ENCODE results near the gene CENPP. TPM values are rescaled to one million over a fixed set of nuclear protein-coding genes. Genes with fewer than 3 reads are reported as not detected.

CENPP gene
- total RNA-seq, 1 donor from 2014 or later = 7.7 TPM

DNA sequence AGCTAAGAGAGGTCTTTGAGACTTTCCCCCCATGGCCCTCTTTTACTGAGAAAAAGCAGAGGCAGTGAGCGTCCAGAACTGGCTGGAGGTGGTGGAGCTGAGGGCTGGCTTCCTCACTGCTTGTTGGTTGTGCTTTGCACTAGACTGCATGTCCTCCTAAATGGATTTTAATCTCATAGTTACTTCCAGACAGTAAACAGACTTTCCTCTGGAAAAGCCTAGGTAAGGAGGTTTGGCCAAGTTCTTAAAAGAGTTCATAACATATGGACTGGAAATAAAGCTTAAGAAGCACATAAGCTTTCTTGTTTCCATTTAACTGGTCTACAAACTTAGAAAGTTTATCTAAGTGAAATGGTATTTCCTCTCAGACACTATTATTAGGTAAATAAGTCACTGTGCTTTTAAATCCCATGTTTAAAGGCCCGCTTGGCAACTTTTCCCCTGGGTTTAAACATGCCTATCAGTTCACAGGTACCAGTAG is 154.6 kb downstream of the CENPP start:
- DNase-seq (ENCODE audit: low spot score) = no peak
- H3K9me3 Mint-ChIP-seq (ENCODE audit: low read depth) = peaks cover 4% of the 10 kb centered on the region
- H3K4me3 Mint-ChIP-seq (ENCODE audit: unreplicated experiment) = peak overlapping the region; percentile 76
- TF ChIP-seq, protein P1, sequence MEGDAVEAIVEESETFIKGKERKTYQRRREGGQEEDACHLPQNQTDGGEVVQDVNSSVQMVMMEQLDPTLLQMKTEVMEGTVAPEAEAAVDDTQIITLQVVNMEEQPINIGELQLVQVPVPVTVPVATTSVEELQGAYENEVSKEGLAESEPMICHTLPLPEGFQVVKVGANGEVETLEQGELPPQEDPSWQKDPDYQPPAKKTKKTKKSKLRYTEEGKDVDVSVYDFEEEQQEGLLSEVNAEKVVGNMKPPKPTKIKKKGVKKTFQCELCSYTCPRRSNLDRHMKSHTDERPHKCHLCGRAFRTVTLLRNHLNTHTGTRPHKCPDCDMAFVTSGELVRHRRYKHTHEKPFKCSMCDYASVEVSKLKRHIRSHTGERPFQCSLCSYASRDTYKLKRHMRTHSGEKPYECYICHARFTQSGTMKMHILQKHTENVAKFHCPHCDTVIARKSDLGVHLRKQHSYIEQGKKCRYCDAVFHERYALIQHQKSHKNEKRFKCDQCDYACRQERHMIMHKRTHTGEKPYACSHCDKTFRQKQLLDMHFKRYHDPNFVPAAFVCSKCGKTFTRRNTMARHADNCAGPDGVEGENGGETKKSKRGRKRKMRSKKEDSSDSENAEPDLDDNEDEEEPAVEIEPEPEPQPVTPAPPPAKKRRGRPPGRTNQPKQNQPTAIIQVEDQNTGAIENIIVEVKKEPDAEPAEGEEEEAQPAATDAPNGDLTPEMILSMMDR (IDR thresholded peaks at IDR 0.05) = no peak
- H3K27ac Mint-ChIP-seq (ENCODE audit: unreplicated experiment) = peak overlapping the region; percentile 97
- peaks cover 83% of the 10 kb centered on the region for H3K4me1 Mint-ChIP-seq (ENCODE audit: low read depth)
- peaks cover 6% of the 10 kb centered on the region for H3K36me3 Mint-ChIP-seq (ENCODE audit: low read depth)
- no peaks in the 10 kb centered on the region for H3K27me3 Mint-ChIP-seq (ENCODE audit: low read depth)

DNA sequence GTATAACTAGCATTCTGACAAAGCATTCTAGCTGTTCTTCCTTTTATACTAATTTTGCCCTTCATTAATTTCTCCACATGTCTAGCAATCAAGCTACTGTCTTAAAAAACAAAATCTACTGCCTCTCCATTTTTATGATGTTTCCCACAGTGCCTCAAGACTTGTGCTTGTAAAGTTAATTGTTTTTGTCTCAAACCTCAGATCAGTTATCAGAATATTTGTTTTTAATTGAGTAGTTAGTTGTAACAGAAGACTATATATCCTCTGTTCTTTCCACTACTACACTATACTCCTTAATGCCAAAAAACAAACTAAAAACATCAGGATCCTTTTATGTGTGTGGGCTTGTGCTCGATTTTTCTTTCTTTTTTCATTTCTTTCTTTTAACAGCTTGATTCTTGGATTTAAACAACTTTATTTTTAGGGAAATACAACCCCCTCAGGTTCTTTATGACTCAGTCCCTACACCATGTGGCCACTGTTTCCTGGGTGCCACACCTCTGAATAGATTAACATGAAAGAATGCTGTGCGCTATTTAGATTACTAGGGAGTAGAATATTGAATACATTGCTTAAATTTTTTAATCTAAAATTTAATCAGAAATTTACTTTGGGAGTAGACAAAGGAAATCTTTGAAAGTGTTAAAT is 155.4 kb downstream of the CENPP start:
- Mint-ChIP-seq H3K27me3 (ENCODE audit: low read depth) (no peaks in the 10 kb centered on the region), H3K4me1 (ENCODE audit: low read depth) (peaks cover 82% of the 10 kb centered on the region), H3K36me3 (ENCODE audit: low read depth) (peaks cover 2% of the 10 kb centered on the region), H3K27ac (ENCODE audit: unreplicated experiment) (peak overlapping the region; percentile 97), H3K9me3 (ENCODE audit: low read depth) (peaks cover 4% of the 10 kb centered on the region), H3K4me3 (ENCODE audit: unreplicated experiment) (peak overlapping the region; percentile 76)
- TF ChIP-seq, protein P1 (IDR thresholded peaks at IDR 0.05) = no peak
- DNase-seq (ENCODE audit: low spot score) = no peak

DNA sequence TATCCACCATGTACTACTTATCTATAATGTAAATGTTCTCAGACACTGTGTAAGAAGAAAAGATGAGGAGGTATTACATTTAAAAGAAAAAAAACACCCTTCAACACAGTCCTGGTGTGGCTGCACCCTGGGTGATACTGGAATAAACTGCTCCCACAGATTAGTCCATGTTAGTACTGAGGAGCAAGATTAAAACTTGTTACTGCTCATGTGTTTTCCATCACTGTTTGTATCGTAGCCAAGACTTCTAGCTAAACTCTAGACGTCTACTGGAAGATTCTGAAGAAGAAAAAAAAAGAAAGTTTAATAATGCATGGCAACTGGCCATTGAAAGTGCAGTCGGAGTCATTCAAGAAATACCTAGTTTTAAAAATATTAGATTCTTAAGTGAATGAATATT is 156.6 kb downstream of the CENPP start, which contains the start of gene ASPN:
ASPN (minus strand) TSS at position 178 of the 400 bp plus-strand sequence.
- DNase-seq (ENCODE audit: low spot score) = no peak
- Mint-ChIP-seq H3K9me3 (ENCODE audit: low read depth) (peaks cover 4% of the 10 kb centered on the region), H3K36me3 (ENCODE audit: low read depth) (no peaks in the 10 kb centered on the region), H3K27ac (ENCODE audit: unreplicated experiment) (peak within 1 kb of the TSS; percentile 97), H3K4me1 (ENCODE audit: low read depth) (peaks cover 83% of the 10 kb centered on the region), H3K4me3 (ENCODE audit: unreplicated experiment) (peak within 1 kb of the TSS; percentile 76), H3K27me3 (ENCODE audit: low read depth) (no peaks in the 10 kb centered on the region)
- TF ChIP-seq, protein P1 (IDR thresholded peaks at IDR 0.05) = no peak

DNA sequence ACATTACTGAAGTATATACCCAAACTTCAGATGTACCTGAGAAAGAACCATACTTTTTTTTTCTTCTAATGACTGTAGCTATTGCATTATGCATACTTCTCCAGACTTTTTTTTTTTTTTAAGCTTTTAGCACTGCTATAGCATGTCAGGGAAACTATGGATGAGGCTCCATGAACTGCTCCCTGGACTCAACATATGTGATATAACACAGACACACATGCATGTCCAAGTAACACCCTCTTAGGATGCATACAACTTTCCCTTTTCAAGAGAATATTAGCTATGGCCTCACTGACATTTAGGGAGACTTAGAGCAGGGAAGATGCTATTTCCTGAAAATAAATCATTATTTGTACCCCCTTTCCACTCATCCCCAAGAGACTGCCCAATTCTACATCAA is 157.1 kb downstream of the CENPP start:
- Mint-ChIP-seq H3K27ac (ENCODE audit: unreplicated experiment) (peak overlapping the region; percentile 86), H3K36me3 (ENCODE audit: low read depth) (no peaks in the 10 kb centered on the region), H3K27me3 (ENCODE audit: low read depth) (no peaks in the 10 kb centered on the region), H3K9me3 (ENCODE audit: low read depth) (peaks cover 4% of the 10 kb centered on the region), H3K4me3 (ENCODE audit: unreplicated experiment) (no peak overlapping the region), H3K4me1 (ENCODE audit: low read depth) (peaks cover 81% of the 10 kb centered on the region)
- DNase-seq (ENCODE audit: low spot score) = no peak
- TF ChIP-seq, protein P1 (IDR thresholded peaks at IDR 0.05) = no peak

DNA sequence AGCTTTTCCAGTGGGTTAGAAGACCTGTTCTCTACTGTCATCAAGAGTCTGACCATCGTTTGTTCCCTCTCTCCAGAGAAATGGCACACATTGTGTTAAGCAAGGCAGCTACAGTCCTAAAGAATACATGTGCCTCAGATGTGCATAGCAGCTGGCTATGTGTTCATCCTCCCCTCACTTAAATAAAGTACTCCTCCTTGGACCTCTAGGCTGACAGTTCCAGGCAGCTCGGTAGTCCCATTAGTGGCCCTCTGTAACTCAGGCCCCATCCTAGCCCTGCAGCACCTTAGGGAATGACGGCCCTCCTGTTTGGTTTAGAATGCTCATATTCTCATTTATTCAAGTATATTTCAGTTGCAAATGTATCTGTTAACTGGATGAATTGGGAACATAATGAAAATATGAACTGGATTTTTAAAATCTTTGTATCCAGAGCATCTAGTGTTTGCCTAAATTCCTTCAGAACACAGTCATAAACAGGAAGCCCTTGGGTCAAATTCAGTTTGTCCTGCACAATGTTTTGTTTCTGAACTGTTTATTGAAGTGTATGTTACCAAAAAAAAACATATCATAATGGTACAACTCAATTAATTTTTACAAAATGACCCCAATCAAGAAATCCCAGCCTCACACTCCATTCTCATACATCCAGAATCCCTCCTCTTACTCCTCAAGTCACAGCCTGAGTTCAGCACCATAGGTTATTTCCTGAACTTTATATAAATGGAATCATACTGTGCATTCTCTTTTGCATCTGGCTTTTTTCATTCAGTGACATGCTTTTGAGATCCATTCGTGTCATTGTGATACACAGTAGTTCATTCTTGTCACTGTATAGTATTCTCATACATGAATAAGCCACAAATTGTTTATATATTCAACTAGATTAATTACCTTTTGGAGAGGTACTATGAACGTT is 158.1 kb downstream of the CENPP start:
- Mint-ChIP-seq H3K27ac (ENCODE audit: unreplicated experiment) (peak overlapping the region; percentile 86), H3K27me3 (ENCODE audit: low read depth) (no peaks in the 10 kb centered on the region), H3K4me1 (ENCODE audit: low read depth) (peaks cover 81% of the 10 kb centered on the region), H3K9me3 (ENCODE audit: low read depth) (peaks cover 4% of the 10 kb centered on the region), H3K36me3 (ENCODE audit: low read depth) (no peaks in the 10 kb centered on the region), H3K4me3 (ENCODE audit: unreplicated experiment) (no peak overlapping the region)
- DNase-seq (ENCODE audit: low spot score) = no peak
- TF ChIP-seq, protein P1 (IDR thresholded peaks at IDR 0.05) = no peak
